SK-N-SH (cell line): ENCODE measurements around the gene ACSL3.
A peak's percentile ranks its signal among the peaks of the same experiment; 100 is the strongest.

Experiments
- EP300 ChIP-seq, 2 experiments: IDR thresholded peaks; 2 replicates each; pipeline versions ENCODE4 v1.4.0 to v1.6.1; 2012; ENCODE audit warnings: borderline replicate concordance in 1 of 2, low read depth in 1 of 2, low read length in 1 of 2
- POLR2AphosphoS5 ChIP-seq: IDR thresholded peaks from 2 replicates; pipeline ENCODE4 v1.6.1; 2012; ENCODE audit warnings: low read depth, low read length
- RAD21 ChIP-seq: IDR thresholded peaks from 2 replicates; pipeline ENCODE4 v1.6.1; 2012; ENCODE audit warnings: mild to moderate bottlenecking, low read length
- RCOR1 ChIP-seq: fragments of 150-350 bp; IDR thresholded peaks from 2 replicates; pipeline ENCODE4 v1.6.1; 2017; ENCODE audit warnings: antibody characterized with exemption, low read length
- SIN3A ChIP-seq: IDR thresholded peaks from 2 replicates; pipeline ENCODE4 v1.6.1; 2012; ENCODE audit warnings: low read depth, mild to moderate bottlenecking, low read length, moderate library complexity, borderline replicate concordance
- SMC3 ChIP-seq: IDR thresholded peaks from 2 replicates; pipeline ENCODE4 v1.6.1; 2012; ENCODE audit warnings: low read depth, low read length, improper control_type of control experiment
- ZBTB33 ChIP-seq: IDR thresholded peaks from 2 replicates; pipeline ENCODE4 v1.4.0; 2012; ENCODE audit warnings: low read depth, borderline replicate concordance
- TF ChIP-seq, protein P1 (sequence below): fragments of 200-600 bp; sonication (generic); IDR thresholded peaks from 2 replicates; pipeline ENCODE4 v1.6.1; 2017; ENCODE audit warnings: antibody characterized with exemption, mild to moderate bottlenecking, moderate library complexity

DNA sequence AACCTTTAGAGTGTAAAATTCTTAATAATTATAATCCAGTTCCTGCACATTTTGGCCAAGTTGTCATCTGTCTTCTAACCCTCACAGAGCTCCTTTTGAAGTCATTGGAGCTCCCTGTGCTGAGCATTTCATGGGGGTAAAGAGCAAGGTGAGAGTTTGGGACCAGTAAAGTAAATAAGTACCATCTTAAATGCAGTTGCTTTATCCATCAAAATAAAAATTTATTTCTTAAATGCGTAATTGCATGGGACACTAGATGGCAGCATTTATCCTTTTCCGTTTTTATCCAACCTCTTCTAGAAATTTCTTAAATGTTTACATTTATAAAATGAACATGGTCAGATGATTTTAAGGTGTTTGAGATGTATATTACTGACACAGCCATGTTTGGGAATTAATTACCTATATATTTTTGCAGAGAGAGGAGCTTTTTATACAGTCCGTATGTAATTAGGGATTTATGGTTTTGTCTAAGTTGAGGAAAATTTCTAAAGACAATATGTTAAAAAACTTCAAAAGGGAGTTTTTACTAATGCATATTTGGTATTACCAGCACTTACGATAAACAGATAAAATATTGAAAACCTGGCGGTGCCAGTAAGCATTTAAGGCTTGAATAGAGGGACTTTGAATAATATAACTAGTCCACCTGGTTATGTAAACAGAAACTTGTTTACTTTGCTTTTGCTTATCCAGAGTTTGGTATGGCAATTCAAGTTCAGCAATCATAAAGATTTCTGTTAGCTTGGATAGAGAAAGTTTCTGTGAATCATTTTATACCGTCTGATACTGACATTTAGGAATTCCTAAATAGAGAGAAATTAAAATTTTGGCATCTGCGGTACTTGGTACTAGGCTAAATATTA lies 54.5 kb downstream of the ACSL3 start:
- TF ChIP-seq, protein P1, sequence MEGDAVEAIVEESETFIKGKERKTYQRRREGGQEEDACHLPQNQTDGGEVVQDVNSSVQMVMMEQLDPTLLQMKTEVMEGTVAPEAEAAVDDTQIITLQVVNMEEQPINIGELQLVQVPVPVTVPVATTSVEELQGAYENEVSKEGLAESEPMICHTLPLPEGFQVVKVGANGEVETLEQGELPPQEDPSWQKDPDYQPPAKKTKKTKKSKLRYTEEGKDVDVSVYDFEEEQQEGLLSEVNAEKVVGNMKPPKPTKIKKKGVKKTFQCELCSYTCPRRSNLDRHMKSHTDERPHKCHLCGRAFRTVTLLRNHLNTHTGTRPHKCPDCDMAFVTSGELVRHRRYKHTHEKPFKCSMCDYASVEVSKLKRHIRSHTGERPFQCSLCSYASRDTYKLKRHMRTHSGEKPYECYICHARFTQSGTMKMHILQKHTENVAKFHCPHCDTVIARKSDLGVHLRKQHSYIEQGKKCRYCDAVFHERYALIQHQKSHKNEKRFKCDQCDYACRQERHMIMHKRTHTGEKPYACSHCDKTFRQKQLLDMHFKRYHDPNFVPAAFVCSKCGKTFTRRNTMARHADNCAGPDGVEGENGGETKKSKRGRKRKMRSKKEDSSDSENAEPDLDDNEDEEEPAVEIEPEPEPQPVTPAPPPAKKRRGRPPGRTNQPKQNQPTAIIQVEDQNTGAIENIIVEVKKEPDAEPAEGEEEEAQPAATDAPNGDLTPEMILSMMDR, result peak; percentile 85
- TF ChIP-seq ZBTB33 (no peak), RCOR1 (no peak), POLR2AphosphoS5 (no peak), EP300 (IDR thresholded peaks at IDR 0.05; ENCODE audit: borderline replicate concordance in 1 of 2, low read depth in 1 of 2, low read length in 1 of 2) (no peak), RAD21 (peak; percentile 61), SMC3 (0 out of 2 replicates have a peak, but pooled peaks have one; percentile 14), SIN3A (no peak)
